Left ventricle myocardium superior (tissue), 1 donor: Measurements from ENCODE around the gene CNNM4. TPM values are rescaled to one million over a fixed set of nuclear protein-coding genes. Genes with fewer than 3 reads are reported as not detected.

Source experiments
- ATAC-seq: fragments of 200-7000 bp; cut with Tn5 transposase; one replicate; pipeline ENCODE4 v1.9.1; 2020; ENCODE audit warnings: mild to moderate bottlenecking, moderate library complexity
- DNase-seq: peaks from one replicate; pipeline ENCODE4 v3.0.0-alpha.2; 2020
- intact Hi-C: fragments of 100-400 bp; cut with micrococcal nuclease; formaldehyde crosslinking; loops from one replicate; pipeline ENCODE4 v1.11.0; 2022
- total RNA-seq: library from RNA; stranded (reverse); fragmentation: NEBNext Ultra II Directional; extraction: Animal tissue kit (Norgen Biotek cat#: 25700); gene quantifications from one replicate; pipeline ENCODE4 v1.2.1, GENCODE V29; 2021
- donor health status: DM: no; HTN: yes; CAD: no; lungs with severe emphysema.

The CNNM4 gene
- total RNA-seq, 1 donor from 2014 or later = 30.8 TPM

DNA sequence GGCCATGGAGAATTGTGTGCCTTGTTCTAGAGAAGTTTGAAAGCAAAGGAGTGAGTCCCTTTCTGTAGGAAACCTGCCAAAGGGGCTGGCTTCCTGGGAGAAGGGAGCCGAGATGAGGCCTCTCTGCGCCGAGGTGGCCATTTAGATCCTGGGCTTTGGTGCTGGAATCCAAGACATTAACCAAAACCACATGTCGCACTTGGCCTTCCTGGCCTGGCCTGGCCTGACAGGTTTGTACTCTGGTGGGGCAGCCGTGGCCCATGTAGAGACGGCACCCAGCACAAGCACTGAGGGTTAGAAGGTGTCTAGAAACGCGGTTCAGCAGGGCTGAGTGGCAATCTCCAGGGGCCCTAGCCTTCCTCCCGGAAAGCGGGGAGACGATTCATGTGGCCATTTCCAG is 62.5 kb downstream of the CNNM4 start:
- intact Hi-C loops = no loop called here
- ATAC-seq (peak; percentile 4), DNase-seq (no peak)

DNA sequence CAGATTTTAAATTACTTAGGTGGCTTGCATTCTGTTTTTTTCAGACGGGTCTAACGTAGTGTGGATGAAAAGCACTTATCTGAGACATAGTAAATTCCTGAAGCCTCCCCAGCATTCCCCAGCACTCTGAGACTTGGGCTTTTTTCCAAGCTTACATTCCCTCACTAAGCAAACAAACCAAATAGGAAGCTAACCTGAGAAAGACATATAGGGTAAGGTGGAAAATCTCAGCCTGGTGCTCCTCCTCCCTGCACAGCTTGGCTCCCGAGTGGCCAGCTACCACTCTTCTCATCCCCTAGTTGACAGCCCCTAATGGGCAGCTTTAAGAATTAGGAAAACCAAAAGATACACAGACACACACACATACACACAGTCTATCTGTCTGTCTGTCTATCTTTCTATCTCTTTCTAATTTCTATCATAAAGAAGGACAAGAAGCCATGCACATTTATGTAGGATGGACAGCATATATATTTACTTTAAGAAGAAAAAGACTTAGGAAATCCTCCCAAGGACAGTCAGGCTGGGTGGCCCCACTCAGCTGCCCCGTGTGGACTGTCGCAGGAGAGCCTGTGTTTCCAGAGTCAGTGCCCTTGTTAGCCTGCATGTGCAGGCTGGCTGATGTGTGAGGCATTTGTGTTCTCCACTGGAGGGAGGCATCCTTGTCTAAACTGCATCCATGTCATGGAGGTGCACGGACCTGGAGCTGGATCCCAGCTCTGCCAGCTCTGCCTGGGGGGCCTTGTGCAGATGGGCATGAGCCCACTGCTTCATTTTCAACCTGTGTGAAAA is 63.6 kb downstream of the CNNM4 start:
- intact Hi-C loops = no loop called here
- DNase-seq = no peak
- no peak for ATAC-seq

DNA sequence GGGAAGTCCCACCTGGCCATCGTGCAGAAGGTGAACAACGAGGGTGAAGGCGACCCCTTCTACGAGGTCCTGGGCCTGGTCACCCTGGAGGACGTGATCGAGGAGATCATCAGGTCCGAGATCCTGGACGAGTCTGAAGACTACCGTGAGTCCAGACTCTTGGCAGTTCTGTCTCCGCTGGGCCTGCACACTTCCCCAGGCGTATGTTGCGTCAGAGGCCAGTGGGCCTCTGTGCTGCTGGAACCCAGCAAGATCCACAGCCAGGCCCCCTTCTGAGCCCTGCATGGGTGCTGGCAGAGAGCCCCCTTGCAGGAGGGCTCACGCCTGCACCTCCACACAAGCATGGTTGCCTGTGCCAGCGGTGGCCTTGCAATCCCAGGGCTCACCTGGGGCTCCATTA is 64.4 kb downstream of the CNNM4 start:
- DNase-seq (no peak), ATAC-seq (no peak)
- intact Hi-C loops = no loop called here

- no peak for DNase-seq
- ATAC-seq = no peak
- intact Hi-C loops = no loop called here
Observed at GRCh38 chr2:96826546-96827278, 66.0 kb downstream of the CNNM4 start.

DNA sequence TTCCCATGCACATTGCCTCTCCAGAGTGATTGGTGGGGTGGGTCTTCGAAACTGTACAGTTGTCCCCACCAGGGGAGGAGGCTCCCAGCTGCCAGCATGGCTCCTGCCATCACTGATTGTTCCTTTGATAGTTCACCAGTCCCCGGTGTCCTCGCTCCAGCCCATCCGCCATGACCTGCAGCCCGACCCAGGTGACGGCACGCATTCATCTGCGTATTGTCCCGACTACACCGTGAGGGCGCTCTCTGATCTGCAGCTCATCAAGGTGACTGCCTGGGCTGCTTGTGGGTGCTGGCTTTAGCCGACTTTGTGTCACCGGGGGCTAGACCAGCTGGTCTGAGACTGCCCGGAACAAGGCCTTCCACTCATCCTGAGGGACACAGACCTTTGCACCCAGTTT is 67.7 kb downstream of the CNNM4 start:
- intact Hi-C loops = no loop called here
- ATAC-seq (no peak), DNase-seq (no peak)

GRCh38 chr2:96828874-96829273 is 68.2 kb downstream of the CNNM4 start:
- no peak for DNase-seq
- intact Hi-C loops = no loop called here
- no peak for ATAC-seq

DNA sequence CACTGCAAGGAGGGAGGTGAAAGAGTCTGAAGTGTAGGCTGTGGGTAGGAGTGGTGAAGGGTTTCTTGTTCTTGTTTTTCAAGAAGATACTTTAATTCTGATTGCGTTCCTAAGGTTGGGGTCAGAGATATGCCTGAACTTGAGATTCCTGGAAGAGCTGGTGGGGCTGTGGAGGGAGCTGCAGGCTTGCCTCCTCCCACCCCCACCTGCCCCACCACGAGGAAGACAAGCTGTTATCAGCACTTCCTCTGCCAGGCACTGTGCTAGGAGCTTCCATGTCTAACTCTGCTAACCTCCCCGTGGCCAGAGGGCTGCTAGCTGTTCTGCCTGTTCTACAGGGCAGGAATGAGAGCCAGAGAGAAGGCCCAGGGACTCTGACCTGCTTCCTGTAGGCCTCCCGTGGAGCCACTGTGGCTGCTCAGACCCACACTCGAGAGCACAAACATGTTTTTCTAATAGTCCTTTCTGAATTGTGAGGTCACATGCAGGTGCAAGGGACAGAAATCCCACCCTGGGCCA is 69.4 kb downstream of the CNNM4 start:
- ATAC-seq (no peak), DNase-seq (no peak)
- intact Hi-C loops = no loop called here

- DNase-seq = no peak
- peak; percentile 73 for ATAC-seq
- intact Hi-C loops = no loop called here
Observed at GRCh38 chr2:96831679-96832078, 71.0 kb downstream of the CNNM4 start.

GRCh38 chr2:96832408-96832753 is 71.7 kb downstream of the CNNM4 start:
- ATAC-seq = no peak
- no peak for DNase-seq
- intact Hi-C loops = no loop called here

- DNase-seq (peak; percentile 81), ATAC-seq (peak; percentile 84)
- intact Hi-C loops = no loop called here
Observed at GRCh38 chr2:96832754-96833507, 72.2 kb downstream of the CNNM4 start.

- intact Hi-C loops = no loop called here
- ATAC-seq (no peak), DNase-seq (no peak)
Observed at GRCh38 chr2:96835830-96836229, 75.1 kb downstream of the CNNM4 start.

DNA sequence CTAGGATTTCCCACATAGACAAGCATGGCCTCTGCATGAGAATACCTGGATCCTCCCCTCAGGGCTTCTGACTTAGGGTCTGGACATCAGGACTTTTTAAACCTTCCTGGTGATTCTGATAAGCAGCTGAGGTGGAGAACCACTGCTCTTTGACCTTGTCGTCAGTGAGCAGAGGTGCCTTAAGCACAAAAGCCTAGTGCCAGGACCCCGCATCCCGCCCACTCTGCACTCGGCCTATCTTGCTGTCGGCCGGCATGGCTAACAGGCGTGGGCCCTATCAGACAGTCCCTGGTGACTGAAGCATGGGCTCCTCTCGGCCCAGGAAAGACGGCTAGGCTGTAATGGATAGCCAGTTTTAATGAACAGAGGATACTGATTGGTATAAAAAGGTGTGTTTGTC is 76.9 kb downstream of the CNNM4 start:
- ATAC-seq (no peak), DNase-seq (no peak)
- intact Hi-C loops = no loop called here

DNA sequence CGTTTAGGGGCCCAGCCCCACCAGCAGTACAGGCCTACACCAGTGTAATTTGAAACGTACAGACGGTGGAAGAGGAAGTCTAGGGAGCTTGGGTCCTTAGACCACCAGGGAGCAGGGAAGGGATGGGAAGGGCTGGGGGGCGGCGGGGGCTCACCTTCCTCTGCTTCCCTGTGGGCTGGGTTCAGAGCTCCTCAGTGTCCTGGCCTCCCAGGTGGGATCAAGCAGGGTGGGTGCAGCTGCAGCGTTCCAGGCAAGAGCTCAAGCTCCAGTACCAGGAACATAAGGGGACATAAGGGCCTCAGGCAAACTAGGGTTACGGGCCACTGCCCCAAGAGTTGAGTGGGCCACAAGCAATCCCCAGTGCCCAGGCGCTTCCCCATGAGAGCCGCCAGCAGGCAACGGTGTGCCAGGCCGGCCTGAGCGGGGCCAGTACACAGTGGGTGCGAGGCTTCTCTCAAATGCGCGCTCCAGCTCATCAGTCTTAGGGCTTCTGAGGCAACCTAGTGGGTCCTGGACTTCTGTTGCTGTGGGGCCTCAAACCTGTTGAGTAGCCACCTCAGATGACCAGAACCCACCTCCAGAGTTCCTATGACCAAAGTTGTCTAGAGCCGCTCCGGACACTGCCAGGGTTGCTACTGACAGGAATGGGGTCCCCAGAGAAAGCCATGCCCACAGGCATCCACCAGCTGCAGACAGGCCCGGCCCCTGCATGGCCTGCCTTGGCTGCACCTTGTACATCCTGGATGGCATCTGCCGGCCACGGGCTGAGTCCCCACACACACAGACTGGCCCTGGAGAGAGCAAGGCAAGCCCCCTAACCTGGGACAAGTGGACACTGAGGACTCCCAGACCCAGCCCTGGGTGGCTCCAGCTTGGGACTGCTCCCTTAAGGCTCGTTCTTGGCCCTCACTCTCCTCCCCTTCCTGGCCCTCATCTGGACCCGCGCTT is 77.9 kb downstream of the CNNM4 start:
- DNase-seq = no peak
- intact Hi-C loops = no loop called here
- no peak for ATAC-seq

GRCh38 chr2:96839293-96839874 is 78.7 kb downstream of the CNNM4 start:
- DNase-seq (peak; percentile 74), ATAC-seq (no peak)
- intact Hi-C loops = no loop called here

- ATAC-seq (no peak), DNase-seq (no peak)
- intact Hi-C loops = no loop called here
Observed at GRCh38 chr2:96839875-96840850, 79.5 kb downstream of the CNNM4 start.

DNA sequence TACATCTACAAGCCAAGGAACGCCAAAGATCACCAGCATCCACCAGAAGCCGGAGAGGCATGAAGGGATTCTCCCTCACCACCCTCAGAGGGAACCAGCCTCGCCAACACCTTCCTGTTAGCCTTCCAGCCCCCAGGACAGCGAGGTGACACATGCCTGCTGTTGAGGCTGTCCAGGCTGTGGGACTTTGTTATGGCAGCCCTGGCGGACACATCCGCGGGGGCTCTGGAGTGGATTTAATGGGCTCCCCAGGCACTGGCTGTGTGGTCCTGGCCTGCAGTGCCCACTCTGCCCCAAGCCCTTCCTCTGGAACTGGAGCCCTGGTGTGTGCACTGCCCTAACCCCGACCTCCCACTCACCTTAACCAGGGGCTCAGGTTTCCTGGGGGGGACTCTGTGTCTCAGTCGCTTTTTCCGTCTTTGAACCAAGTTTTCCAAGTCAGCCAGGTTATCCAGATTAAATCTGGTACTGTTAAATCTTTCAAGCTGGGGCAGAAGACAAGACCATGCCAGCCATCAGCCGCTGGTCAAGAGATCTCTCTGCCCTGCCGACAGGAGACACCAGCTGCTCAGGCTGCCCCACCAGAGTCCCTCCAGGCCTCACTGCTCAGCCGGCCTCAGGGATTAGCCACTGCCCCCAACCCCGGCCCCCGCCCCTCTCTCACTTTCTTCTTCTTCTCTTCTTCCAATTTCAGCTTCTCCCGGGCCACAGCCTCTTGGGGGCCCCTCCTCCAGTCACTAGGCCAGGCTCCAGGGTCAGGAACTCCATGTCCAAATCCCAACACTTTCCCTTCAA is 81.2 kb downstream of the CNNM4 start:
- DNase-seq (no peak), ATAC-seq (peak; percentile 25)
- intact Hi-C loops = no loop called here

DNA sequence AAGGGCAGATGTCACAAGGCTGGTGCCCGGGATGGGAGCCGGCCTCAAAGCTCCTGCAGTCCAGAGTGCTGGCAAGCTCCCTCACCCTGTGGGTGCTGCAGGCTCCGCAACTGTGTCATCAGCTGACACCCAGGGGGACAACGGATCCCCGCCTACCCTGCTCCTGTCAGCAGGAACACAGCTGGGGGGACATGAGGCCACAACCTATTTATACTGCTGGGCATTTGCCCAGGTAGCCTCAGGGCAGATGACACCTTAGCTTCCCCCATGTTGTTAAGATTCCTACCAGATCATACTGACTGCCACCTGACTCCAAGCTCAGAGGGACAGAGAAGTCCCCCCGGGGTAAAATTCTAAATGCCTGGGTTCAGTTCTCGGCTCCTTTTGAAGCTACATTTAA is 81.9 kb downstream of the CNNM4 start:
- peak; percentile 83 for DNase-seq
- ATAC-seq = peak; percentile 88
- intact Hi-C loops = no loop called here
